K562 (cell line): ENCODE results near the gene FEN1. TPM values are rescaled to one million over a fixed set of nuclear protein-coding genes. Genes with fewer than 3 reads are reported as not detected.

ENCODE experiments used
- ATAC-seq: fragments of 200-7000 bp; cut with Tn5 transposase; 3 replicates; pipeline ENCODE4 v1.9.1; 2020; ENCODE audit warnings: moderate library complexity
- BruUV-seq: library from RNA; stranded (reverse); fragments of 400-500 nt; replicated peaks from 2 replicates; lab custom pipeline; 2021; lab: Mats Ljungman, UMichigan
- CTCF ChIA-PET: fragments of 300-600 bp; formaldehyde crosslinking; extraction: SDS; loops from one replicate; lab custom pipeline; 2021; ENCODE audit warnings: low intra/inter-chr PET ratio; lab: Yijun Ruan, JAX
- POLR2A ChIA-PET: fragments of 300-600, 350-650 bp; sonication (Branson Sonifier 250); formaldehyde crosslinking; extraction: SDS; loops from one replicate; lab custom pipeline; 2021; ENCODE audit warnings: antibody characterized with exemption, inconsistent platforms; lab: Yijun Ruan, JAX
- DNase-seq, 4 experiments: peaks; one replicate each; pipeline versions ENCODE4 v3.0.0 to v3.0.0-alpha.2; 2011 to 2018; ENCODE audit warnings: low spot score in 3 of 4, mixed read lengths in 3 of 4; ENCODE audit errors: extremely low read depth in 1 of 4
- FAIRE-seq: peaks from 2 replicates; lab custom pipeline; 2011; peaks lifted over from hg19 to GRCh38; lab: Jason Lieb, UNC
- H2AFZ ChIP-seq: 2 replicates; pipeline ENCODE4 v1.6.0; 2011; ENCODE audit warnings: low read depth, low read length, control low read depth, inconsistent platforms
- H3K27ac ChIP-seq: fragments of 200-600 bp; 3 replicates; pipeline ENCODE4 v1.8.0; 2011; ENCODE audit warnings: low read depth, mild to moderate bottlenecking, control low read depth, inconsistent platforms, low read length, moderate library complexity, mixed read lengths; ENCODE audit errors: extremely low read depth
- H3K27me3 ChIP-seq, 2 experiments: fragments of 300-600 bp in 1 of 2; 2 replicates in 1 of 2; 3 replicates in 1 of 2; pipeline versions ENCODE4 v1.6.0 to v1.8.0; 2011; ENCODE audit warnings: inconsistent platforms in 2 of 2, low read length in 2 of 2, mild to moderate bottlenecking in 1 of 2, mixed read lengths in 1 of 2, moderate library complexity in 1 of 2; ENCODE audit not compliant: control insufficient read depth in 2 of 2, insufficient read depth in 2 of 2
- H3K36me3 ChIP-seq: fragments of 300-600 bp; 3 replicates; pipeline ENCODE4 v1.8.0; 2011; ENCODE audit warnings: mild to moderate bottlenecking, low read length, inconsistent platforms; ENCODE audit not compliant: control insufficient read depth, insufficient read depth
- H3K4me1 ChIP-seq, 2 experiments: fragments of 200-600 bp in 1 of 2; replicated peaks in 1 of 2; 2 replicates in 1 of 2; 3 replicates in 1 of 2; pipeline versions ENCODE4 v1.5.1 to v1.8.0; 2011; ENCODE audit warnings: inconsistent platforms in 2 of 2, low read length in 2 of 2, mild to moderate bottlenecking in 1 of 2, mixed read lengths in 1 of 2, moderate library complexity in 1 of 2; ENCODE audit not compliant: control insufficient read depth in 2 of 2, insufficient read depth in 2 of 2
- H3K4me2 ChIP-seq: 2 replicates; pipeline ENCODE4 v1.6.1; 2011; ENCODE audit warnings: low read length, control low read depth, inconsistent platforms, mixed read lengths; ENCODE audit not compliant: insufficient read depth
- H3K4me3 ChIP-seq: fragments of 200-600 bp; sonication (generic), shearing (Covaris generic); 2 replicates; pipeline ENCODE4 v1.5.1; 2016; ENCODE audit warnings: control low read depth, inconsistent platforms
- H3K79me2 ChIP-seq: fragments of 200-600 bp; 3 replicates; pipeline ENCODE4 v1.8.0; 2011; ENCODE audit warnings: low read length, inconsistent platforms; ENCODE audit not compliant: control insufficient read depth, insufficient read depth
- H3K9ac ChIP-seq, 2 experiments: 2 replicates each; pipeline versions ENCODE4 v1.6.0 to v1.6.1; 2011; ENCODE audit warnings: low read depth in 2 of 2, low read length in 2 of 2, control low read depth in 1 of 2, inconsistent platforms in 1 of 2, mild to moderate bottlenecking in 1 of 2, mixed read lengths in 1 of 2; ENCODE audit not compliant: insufficient read depth in 1 of 2
- H3K9me1 ChIP-seq: one replicate; pipeline ENCODE4 v1.6.0; 2011; ENCODE audit warnings: inconsistent platforms, mild to moderate bottlenecking, low read length, moderate library complexity; ENCODE audit not compliant: control insufficient read depth, insufficient read depth
- H3K9me3 ChIP-seq: replicated peaks from 2 replicates; pipeline ENCODE4 v1.5.1; 2011; ENCODE audit warnings: low read depth, low read length, inconsistent platforms; ENCODE audit not compliant: control insufficient read depth, insufficient read depth
- H4K20me1 ChIP-seq: replicated peaks from 2 replicates; pipeline ENCODE4 v1.6.1; 2011; ENCODE audit warnings: low read length, inconsistent platforms, mixed read lengths; ENCODE audit not compliant: control insufficient read depth, insufficient read depth
- CHD4 ChIP-seq: fragments of 200-600 bp; sonication (generic); IDR thresholded peaks from 3 replicates; pipeline ENCODE4 v1.6.1; 2012; ENCODE audit warnings: low read depth, mild to moderate bottlenecking, mixed read lengths, low read length, inconsistent platforms; ENCODE audit not compliant: insufficient read depth, insufficient replicate concordance, poor library complexity, severe bottlenecking
- PCBP2 ChIP-seq: fragments of 200-400 bp; formaldehyde crosslinking; IDR thresholded peaks from 2 replicates; pipeline ENCODE4 v1.6.1; 2018; ENCODE audit warnings: low read length, low read depth, mild to moderate bottlenecking, moderate library complexity; ENCODE audit not compliant: poor library complexity, severe bottlenecking
- POLR2A ChIP-seq: fragments of 450-650 bp; conservative IDR thresholded peaks from 2 replicates; pipeline ENCODE4 v1.6.1; 2016
- SMARCB1 ChIP-seq: IDR thresholded peaks from 2 replicates; pipeline ENCODE4 v1.6.1; 2011; ENCODE audit warnings: improper control_type of control experiment, low read depth; ENCODE audit not compliant: insufficient read length
- SUPT5H ChIP-seq: fragments of 450-650 bp; IDR thresholded peaks from 2 replicates; pipeline ENCODE4 v1.6.1; 2016
- WGBS: fragments of 100-300 bp; shearing (Covaris generic); methylation state at CpG from one replicate; pipeline ENCODE4 v1.1.6; 2016; ENCODE audit warnings: low coverage, mixed read lengths; ENCODE audit not compliant: insufficient coverage; ENCODE audit errors: missing lambda C conversion rate; 5-methylcytosine and 5-hydroxymethylcytosine counted together
- in situ Hi-C: fragments of 300-500 bp; cut with MboI; formaldehyde crosslinking; loops from 4 replicates; pipeline ENCODE4 v1.15.0; 2018; ENCODE audit warnings: inconsistent platforms, mixed read lengths
- intact Hi-C: fragments of 100-400 bp; cut with micrococcal nuclease; formaldehyde crosslinking; loops from 2 replicates; pipeline ENCODE4 v1.14.2; 2022
- polyA plus RNA-seq, 8 experiments: library from polyadenylated mRNA; depleted of rRNA in 4 of 8; stranded (reverse) in 5 of 8; unstranded in 3 of 8; fragments of >200 nt; fragmentation: Nextera tagmentation in 2 of 8; fragmentation: Illumina TruSeq in 1 of 8; extraction: Ambion mirVana in 2 of 8; extraction: Trizol in 1 of 8; gene quantifications; 2 replicates each; pipeline versions ENCODE4 v1.2.1 to v1.2.3, GENCODE V29; 2011 to 2014; ENCODE audit warnings: inconsistent platforms in 1 of 8, missing spikeins in 1 of 8
- total RNA-seq, 7 experiments: library from RNA; depleted of rRNA in 6 of 7; stranded (reverse); fragments of >200 nt in 6 of 7; fragmentation: Illumina TruSeq in 2 of 7; extraction: Trizol in 2 of 7; gene quantifications; 2 replicates each; pipeline versions ENCODE4 v1.2.1 to v1.2.3, GENCODE V29; 2011 to 2021; ENCODE audit warnings: low replicate concordance in 1 of 7
- TF ChIP-seq, protein P1 (sequence below): fragments of 450-650 bp; IDR thresholded peaks from 2 replicates; pipeline ENCODE4 v1.6.1; 2017; ENCODE audit warnings: antibody characterized with exemption, mild to moderate bottlenecking

FEN1 gene
- total and polyA plus RNA-seq, 9 of the 15 experiments (the other 6 are each of a cell fraction or from before 2014, with no cell fraction given), result 58.1 to 156 (median 137) TPM

GRCh38 chr11:61805146-61805545 is 12.4 kb downstream of the FEN1 start:
- ChIA-PET POLR2A (interaction anchor here (1.3 to 7.6 kb wide), 5 partner anchors 8 to 144 kb away, joined by 3 to 97 read pairs (median 16); partner anchors contain the start of genes FADS1, FEN1 and TMEM258), CTCF (no interaction called here)
- ATAC-seq, result no peak
- no peaks in the 10 kb centered on the region for H3K27me3 ChIP-seq
- peak overlapping the region in 1 of 2 experiments; percentile 10; a peak in 1 of 4 replicates for H3K9ac ChIP-seq
- no peak for FAIRE-seq
- H3K9me1 ChIP-seq, result peaks cover 6% of the 10 kb centered on the region
- H3K79me2 ChIP-seq, result peaks cover 26% of the 10 kb centered on the region
- in situ Hi-C loops (no loop called here), intact Hi-C loops (no loop called here)
- H3K4me3 ChIP-seq, result no peak overlapping the region
- peaks cover 97% of the 10 kb centered on the region for H3K36me3 ChIP-seq
- H3K9me3 ChIP-seq, result no peaks in the 10 kb centered on the region
- H3K4me2 ChIP-seq, result no peak overlapping the region
- no peak for DNase-seq
- no peak overlapping the region for H3K27ac ChIP-seq
- peaks cover 3% of the 10 kb centered on the region for H4K20me1 ChIP-seq
- 89% methylated on average over 1 of the region's 1 CpG for WGBS
- TF ChIP-seq SMARCB1 (no peak), POLR2A (peak; percentile 37; the same call in 1 of the 2 replicates), CHD4 (no peak), PCBP2 (no peak), SUPT5H (peak; percentile 56)
- TF ChIP-seq, protein P1, sequence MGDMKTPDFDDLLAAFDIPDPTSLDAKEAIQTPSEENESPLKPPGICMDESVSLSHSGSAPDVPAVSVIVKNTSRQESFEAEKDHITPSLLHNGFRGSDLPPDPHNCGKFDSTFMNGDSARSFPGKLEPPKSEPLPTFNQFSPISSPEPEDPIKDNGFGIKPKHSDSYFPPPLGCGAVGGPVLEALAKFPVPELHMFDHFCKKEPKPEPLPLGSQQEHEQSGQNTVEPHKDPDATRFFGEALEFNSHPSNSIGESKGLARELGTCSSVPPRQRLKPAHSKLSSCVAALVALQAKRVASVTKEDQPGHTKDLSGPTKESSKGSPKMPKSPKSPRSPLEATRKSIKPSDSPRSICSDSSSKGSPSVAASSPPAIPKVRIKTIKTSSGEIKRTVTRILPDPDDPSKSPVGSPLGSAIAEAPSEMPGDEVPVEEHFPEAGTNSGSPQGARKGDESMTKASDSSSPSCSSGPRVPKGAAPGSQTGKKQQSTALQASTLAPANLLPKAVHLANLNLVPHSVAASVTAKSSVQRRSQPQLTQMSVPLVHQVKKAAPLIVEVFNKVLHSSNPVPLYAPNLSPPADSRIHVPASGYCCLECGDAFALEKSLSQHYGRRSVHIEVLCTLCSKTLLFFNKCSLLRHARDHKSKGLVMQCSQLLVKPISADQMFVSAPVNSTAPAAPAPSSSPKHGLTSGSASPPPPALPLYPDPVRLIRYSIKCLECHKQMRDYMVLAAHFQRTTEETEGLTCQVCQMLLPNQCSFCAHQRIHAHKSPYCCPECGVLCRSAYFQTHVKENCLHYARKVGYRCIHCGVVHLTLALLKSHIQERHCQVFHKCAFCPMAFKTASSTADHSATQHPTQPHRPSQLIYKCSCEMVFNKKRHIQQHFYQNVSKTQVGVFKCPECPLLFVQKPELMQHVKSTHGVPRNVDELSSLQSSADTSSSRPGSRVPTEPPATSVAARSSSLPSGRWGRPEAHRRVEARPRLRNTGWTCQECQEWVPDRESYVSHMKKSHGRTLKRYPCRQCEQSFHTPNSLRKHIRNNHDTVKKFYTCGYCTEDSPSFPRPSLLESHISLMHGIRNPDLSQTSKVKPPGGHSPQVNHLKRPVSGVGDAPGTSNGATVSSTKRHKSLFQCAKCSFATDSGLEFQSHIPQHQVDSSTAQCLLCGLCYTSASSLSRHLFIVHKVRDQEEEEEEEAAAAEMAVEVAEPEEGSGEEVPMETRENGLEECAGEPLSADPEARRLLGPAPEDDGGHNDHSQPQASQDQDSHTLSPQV, result peak; percentile 27; the same call in 1 of the 2 replicates
- no peak overlapping the region for H2AFZ ChIP-seq
- peaks cover 32 to 42% of the 10 kb centered on the region in 2 experiments; a peak in 4 of 5 replicates for H3K4me1 ChIP-seq
- no TSS peak for BruUV-seq
